CD4-positive, CD25-positive, alpha-beta regulatory T cell (primary cell): ENCODE results near the gene PNPO. TPM values are rescaled to one million over a fixed set of nuclear protein-coding genes. Genes with fewer than 3 reads are reported as not detected.

Experiments
- ATAC-seq, 2 donors: fragments of 150-1000 bp; cut with Tn5 transposase; one replicate each; pipeline ENCODE4 v1.10.0; 2021; ENCODE audit warnings: low read depth in 2 of 2, moderate number of reproducible peaks in 2 of 2, moderate library complexity in 1 of 2
- DNase-seq, 3 donors: peaks; one replicate each; pipeline versions ENCODE4 v3.0.0 to v3.0.0-alpha.2; 2012 to 2022; ENCODE audit warnings: mixed read lengths in 1 of 3
- H3K27ac ChIP-seq: one replicate; pipeline ENCODE4 v1.7.0; 2013; ENCODE audit warnings: mild to moderate bottlenecking, low read length; ENCODE audit not compliant: insufficient read depth, poor library complexity, severe bottlenecking
- H3K27me3 ChIP-seq: one replicate; pipeline ENCODE4 v1.7.0; 2013; ENCODE audit warnings: low read length; ENCODE audit not compliant: control insufficient read depth, insufficient read depth
- H3K36me3 ChIP-seq: one replicate; pipeline ENCODE4 v1.7.0; 2013; ENCODE audit warnings: mild to moderate bottlenecking, low read length, moderate library complexity; ENCODE audit not compliant: control insufficient read depth, insufficient read depth
- H3K4me1 ChIP-seq: 2 replicates; pipeline ENCODE4 v1.7.0; 2013; ENCODE audit warnings: mild to moderate bottlenecking, low read length; ENCODE audit not compliant: insufficient read depth, control insufficient read depth, poor library complexity, severe bottlenecking
- H3K4me3 ChIP-seq: one replicate; pipeline ENCODE4 v1.7.0; 2013; ENCODE audit warnings: low read depth, mild to moderate bottlenecking, low read length, moderate library complexity
- H3K9me3 ChIP-seq, 2 experiments: 1 replicate in 1 of 2; 2 replicates in 1 of 2; pipeline ENCODE4 v1.7.0; 2013; ENCODE audit warnings: low read length in 2 of 2, mild to moderate bottlenecking in 1 of 2, moderate library complexity in 1 of 2; ENCODE audit not compliant: control insufficient read depth in 2 of 2
- H3K27ac Mint-ChIP-seq, 3 donors: one replicate each; pipeline ENCODE4 v1.8.0; 2020 to 2022; ENCODE audit warnings: mild to moderate bottlenecking in 3 of 3, mixed read lengths in 3 of 3, moderate library complexity in 2 of 3
- H3K27me3 Mint-ChIP-seq: one replicate; pipeline ENCODE4 v1.8.0; 2022; ENCODE audit warnings: mild to moderate bottlenecking, mixed read lengths
- H3K36me3 Mint-ChIP-seq: one replicate; pipeline ENCODE4 v1.8.0; 2020; ENCODE audit warnings: mixed read lengths
- H3K4me1 Mint-ChIP-seq, 4 donors: one replicate each; pipeline ENCODE4 v1.8.0; 2020 to 2022; ENCODE audit warnings: mixed read lengths in 4 of 4, mild to moderate bottlenecking in 1 of 4
- H3K4me3 Mint-ChIP-seq, 4 donors: one replicate each; pipeline ENCODE4 v1.8.0; 2020 to 2022; ENCODE audit warnings: mild to moderate bottlenecking in 4 of 4, mixed read lengths in 4 of 4, moderate library complexity in 3 of 4
- H3K9me3 Mint-ChIP-seq, 7 donors: one replicate each; pipeline ENCODE4 v1.8.0; 2020 to 2022; ENCODE audit warnings: mixed read lengths in 7 of 7, mild to moderate bottlenecking in 3 of 7, moderate library complexity in 2 of 7
- polyA plus RNA-seq, 4 donors: library from polyadenylated mRNA; unstranded; fragments of 300-500 nt; fragmentation: Illumina TruSeq; gene quantifications; one replicate each; pipeline ENCODE4 v1.2.3, GENCODE V29; 2021
- total RNA-seq: library from RNA; stranded (reverse); gene quantifications from one replicate; pipeline ENCODE4 v1.2.3, GENCODE V29; 2022

The PNPO gene
- 7.8 TPM for total RNA-seq
- 10 to 100 TPM; 18.3 to 25.5 (median 19.0) TPM for polyA plus RNA-seq

GRCh38 chr17:47941246-47942095 lies at the start of gene PNPO:
TSS of gene PNPO (plus strand) at chr17:47941571. CDS start at chr17:47941676, 105 bp downstream.
- H3K36me3 ChIP-seq, result peaks cover 5% of the 10 kb centered on the region
- no peaks in the 10 kb centered on the region for H3K9me3 Mint-ChIP-seq
- H3K4me3 ChIP-seq, result peak within 1 kb of the TSS; percentile 89
- peak within 1 kb of the TSS; percentile 86 to 95 (median 87) for H3K27ac Mint-ChIP-seq
- H3K4me1 ChIP-seq, result peaks cover 18% of the 10 kb centered on the region
- H3K27me3 Mint-ChIP-seq, result no peaks in the 10 kb centered on the region
- peaks cover 13% of the 10 kb centered on the region for H3K36me3 Mint-ChIP-seq
- peak within 1 kb of the TSS; percentile 85 for H3K27ac ChIP-seq
- H3K9me3 ChIP-seq, result no peaks in the 10 kb centered on the region
- ATAC-seq, result peak; percentile 99
- DNase-seq, result peak; percentile 92 to 99 (median 94)
- H3K4me1 Mint-ChIP-seq, result peaks cover 10 to 51% (median 27%) of the 10 kb centered on the region in 4 donors
- H3K4me3 Mint-ChIP-seq, result peak within 1 kb of the TSS; percentile 64 to 90 (median 88)
- H3K27me3 ChIP-seq, result no peaks in the 10 kb centered on the region

GRCh38 chr17:47894498-47895346 lies 46.6 kb upstream of the PNPO start:
- ATAC-seq, result no peak
- Mint-ChIP-seq H3K36me3 (peaks cover 13% of the 10 kb centered on the region), H3K4me3 (peak overlapping the region; percentile 94 to 100 (median 99)), H3K9me3 (no peaks in the 10 kb centered on the region), H3K4me1 (peaks cover 4 to 58% (median 47%) of the 10 kb centered on the region in 4 donors), H3K27me3 (peaks cover 5% of the 10 kb centered on the region), H3K27ac (peak overlapping the region; percentile 93 to 100 (median 100))
- peak overlapping the region; percentile 84 for H3K27ac ChIP-seq
- H3K36me3 ChIP-seq, result peaks cover 2% of the 10 kb centered on the region
- no peak for DNase-seq
- H3K27me3 ChIP-seq, result no peaks in the 10 kb centered on the region
- peak overlapping the region; percentile 94 for H3K4me3 ChIP-seq
- H3K4me1 ChIP-seq, result peaks cover 22% of the 10 kb centered on the region
- no peaks in the 10 kb centered on the region for H3K9me3 ChIP-seq

DNA sequence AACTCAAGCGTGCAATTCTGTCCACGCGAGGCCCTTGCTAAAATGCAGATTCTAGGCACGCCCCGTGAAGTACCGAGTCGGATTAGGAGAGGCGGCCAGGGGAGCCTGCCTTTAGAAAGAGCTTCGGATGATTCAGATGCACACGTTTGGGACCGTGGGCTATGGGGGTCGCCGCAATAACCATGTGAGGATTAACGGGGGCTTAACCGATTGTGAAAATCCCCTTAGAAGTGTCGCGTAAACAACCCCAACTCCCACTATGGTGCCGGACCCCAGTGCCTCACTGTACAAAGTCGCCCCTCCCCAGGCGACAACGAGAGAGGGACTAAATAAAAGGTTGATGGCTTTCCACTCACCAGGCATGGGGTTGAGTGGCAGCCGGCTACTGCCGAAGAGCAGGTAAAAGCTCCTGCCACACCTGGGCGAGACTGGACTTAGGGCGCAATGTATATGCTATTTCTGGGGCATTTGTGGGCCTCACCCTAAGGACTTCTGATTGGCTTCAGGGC lies 46.0 kb upstream of the PNPO start:
- Histone ChIP-seq H3K9me3 (no peaks in the 10 kb centered on the region), H3K27me3 (no peaks in the 10 kb centered on the region), H3K27ac (peak overlapping the region; percentile 84), H3K4me3 (peak overlapping the region; percentile 94), H3K4me1 (peaks cover 22% of the 10 kb centered on the region), H3K36me3 (peaks cover 8% of the 10 kb centered on the region)
- Mint-ChIP-seq H3K4me1 (peaks cover 4 to 60% (median 45%) of the 10 kb centered on the region in 4 donors), H3K36me3 (peaks cover 13% of the 10 kb centered on the region), H3K27me3 (peaks cover 5% of the 10 kb centered on the region), H3K9me3 (no peaks in the 10 kb centered on the region), H3K4me3 (peak overlapping the region; percentile 94 to 100 (median 99)), H3K27ac (peak overlapping the region; percentile 93 to 100 (median 100))
- no peak for ATAC-seq
- DNase-seq, result peak in 1 of 3 donors; percentile 61

- Histone ChIP-seq H3K27ac (peak within 1 kb of the TSS; percentile 99), H3K27me3 (no peaks in the 10 kb centered on the region), H3K4me1 (peaks cover 22% of the 10 kb centered on the region), H3K9me3 (no peaks in the 10 kb centered on the region), H3K4me3 (peak within 1 kb of the TSS; percentile 94), H3K36me3 (peaks cover 12% of the 10 kb centered on the region)
- Mint-ChIP-seq H3K4me3 (peak within 1 kb of the TSS; percentile 97 to 100 (median 99)), H3K4me1 (peaks cover 4 to 63% (median 45%) of the 10 kb centered on the region in 4 donors), H3K9me3 (no peaks in the 10 kb centered on the region), H3K36me3 (peaks cover 13% of the 10 kb centered on the region), H3K27me3 (peaks cover 5% of the 10 kb centered on the region), H3K27ac (peak within 1 kb of the TSS; percentile 93 to 100 (median 100))
- peak; percentile 98 to 100 (median 100) for DNase-seq
- peak; percentile 90 to 91 for ATAC-seq
Observed at GRCh38 chr17:47895856-47896671, 45.3 kb upstream of the PNPO start, which contains the start of gene SP2. TSS of gene SP2 (plus strand) at chr17:47896236. CDS start at chr17:47896287, 51 bp downstream.

DNA sequence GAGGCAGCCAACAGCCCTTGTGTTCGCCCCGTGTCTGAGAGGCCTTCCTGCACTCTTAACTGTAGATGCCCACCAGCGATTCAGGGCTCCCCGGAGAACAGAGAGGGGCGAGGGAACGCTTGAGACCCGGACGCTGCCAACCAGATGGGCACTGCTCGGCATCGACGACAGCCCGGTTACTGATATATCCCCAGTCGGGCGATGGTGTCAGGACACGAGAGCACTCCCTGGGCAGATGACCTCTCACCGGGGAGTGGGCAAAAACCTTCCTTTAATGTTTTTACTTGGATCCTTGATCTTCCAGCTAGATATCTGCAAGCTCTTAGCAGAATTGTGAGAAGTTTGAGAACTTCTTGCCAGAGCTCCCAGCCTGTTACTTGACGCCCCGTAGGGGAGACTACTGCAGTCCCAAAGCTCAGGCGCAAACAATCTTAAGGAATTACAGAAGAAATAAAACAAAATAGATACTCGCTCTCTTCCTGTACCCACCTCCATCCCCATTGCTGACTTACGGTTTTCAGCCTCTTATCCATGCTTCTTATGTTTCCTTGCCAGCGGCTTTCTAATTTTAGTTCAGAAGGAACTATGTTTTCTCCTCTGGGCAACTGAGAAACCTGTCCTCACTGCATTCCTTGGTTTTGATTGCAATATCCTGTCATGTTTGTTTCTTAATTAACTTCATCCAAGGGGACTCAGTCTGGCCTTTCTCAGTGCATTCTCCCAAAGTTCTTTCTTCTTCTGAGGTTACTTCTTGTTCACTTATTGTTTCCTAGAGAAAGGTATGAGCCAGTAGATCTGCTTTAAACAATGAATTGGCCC lies 44.5 kb upstream of the PNPO start:
- H3K4me3 Mint-ChIP-seq, result peak overlapping the region; percentile 90 to 99 (median 96)
- peaks cover 8 to 69% (median 47%) of the 10 kb centered on the region in 4 donors for H3K4me1 Mint-ChIP-seq
- no peaks in the 10 kb centered on the region for H3K9me3 Mint-ChIP-seq
- Histone ChIP-seq H3K27me3 (no peaks in the 10 kb centered on the region), H3K4me3 (peak overlapping the region; percentile 84), H3K27ac (peak overlapping the region; percentile 99), H3K4me1 (peaks cover 22% of the 10 kb centered on the region), H3K36me3 (peaks cover 12% of the 10 kb centered on the region), H3K9me3 (no peaks in the 10 kb centered on the region)
- no peak for ATAC-seq
- H3K27me3 Mint-ChIP-seq, result peaks cover 5% of the 10 kb centered on the region
- DNase-seq, result no peak
- H3K36me3 Mint-ChIP-seq, result peaks cover 9% of the 10 kb centered on the region
- H3K27ac Mint-ChIP-seq, result peak overlapping the region; percentile 86 to 93 (median 89)

GRCh38 chr17:47897561-47897960 lies 43.8 kb upstream of the PNPO start:
- Histone ChIP-seq H3K36me3 (peaks cover 12% of the 10 kb centered on the region), H3K4me1 (peaks cover 22% of the 10 kb centered on the region), H3K27ac (no peak overlapping the region), H3K9me3 (no peaks in the 10 kb centered on the region), H3K4me3 (peak overlapping the region; percentile 84), H3K27me3 (no peaks in the 10 kb centered on the region)
- peaks cover 5% of the 10 kb centered on the region for H3K27me3 Mint-ChIP-seq
- DNase-seq, result no peak
- H3K9me3 Mint-ChIP-seq, result no peaks in the 10 kb centered on the region
- peak overlapping the region in 2 of 3 donors; percentile 86 to 93 for H3K27ac Mint-ChIP-seq
- ATAC-seq, result no peak
- H3K4me3 Mint-ChIP-seq, result peak overlapping the region; percentile 90 to 99 (median 96)
- H3K36me3 Mint-ChIP-seq, result peaks cover 16% of the 10 kb centered on the region
- H3K4me1 Mint-ChIP-seq, result peaks cover 15 to 76% (median 53%) of the 10 kb centered on the region in 4 donors
